CD4-positive, alpha-beta memory T cell (primary cell): Measurements from ENCODE around the gene SH3BGRL2. TPM values are rescaled to one million over a fixed set of nuclear protein-coding genes. Genes with fewer than 3 reads are reported as not detected.

ENCODE experiments used
- CTCF ChIA-PET: fragments of 350-600 bp; sonication (Branson Sonifier 250); formaldehyde crosslinking; loops from one replicate; lab custom pipeline; 2021; ENCODE audit warnings: inconsistent platforms; ENCODE audit not compliant: partially characterized antibody; lab: Charles Lee
- POLR2A ChIA-PET: fragments of 350-600 bp; sonication (Branson Sonifier 250); formaldehyde crosslinking; loops from one replicate; lab custom pipeline; 2021; ENCODE audit not compliant: partially characterized antibody; lab: Charles Lee
- DNase-seq, 5 donors: peaks; one replicate each; pipeline versions ENCODE4 v3.0.0 to v3.0.0-alpha.2; 2020 to 2022; ENCODE audit warnings: mixed read lengths in 1 of 5
- H3K27ac ChIP-seq: one replicate; pipeline ENCODE4 v1.7.0; 2013; ENCODE audit warnings: low read depth, low read length
- H3K27me3 ChIP-seq: 2 replicates; pipeline ENCODE4 v1.7.0; 2013; ENCODE audit warnings: mild to moderate bottlenecking, low read length, moderate library complexity; ENCODE audit not compliant: insufficient read depth
- H3K36me3 ChIP-seq: 2 replicates; pipeline ENCODE4 v1.7.0; 2013; ENCODE audit warnings: mild to moderate bottlenecking, low read length, moderate library complexity; ENCODE audit not compliant: insufficient read depth
- H3K4me1 ChIP-seq: 2 replicates; pipeline ENCODE4 v1.7.0; 2013; ENCODE audit warnings: mild to moderate bottlenecking, low read length, moderate library complexity; ENCODE audit not compliant: insufficient read depth
- H3K4me3 ChIP-seq, 2 donors: one replicate each; pipeline ENCODE4 v1.7.0; 2013; ENCODE audit warnings: low read length in 2 of 2, mild to moderate bottlenecking in 1 of 2
- H3K9me3 ChIP-seq, 2 donors: one replicate each; pipeline ENCODE4 v1.7.0; 2013; ENCODE audit warnings: low read length in 2 of 2, control low read depth in 1 of 2; ENCODE audit not compliant: control insufficient read depth in 1 of 2
- H3K27ac Mint-ChIP-seq, 7 donors: one replicate each; pipeline ENCODE4 v1.8.0; 2020 to 2021; ENCODE audit warnings: mixed read lengths in 7 of 7, mild to moderate bottlenecking in 6 of 7, inconsistent platforms in 3 of 7, moderate library complexity in 3 of 7
- H3K27me3 Mint-ChIP-seq, 2 donors: one replicate each; pipeline ENCODE4 v1.8.0; 2020 to 2021; ENCODE audit warnings: mixed read lengths in 2 of 2
- H3K36me3 Mint-ChIP-seq, 2 donors: one replicate each; pipeline ENCODE4 v1.8.0; 2020 to 2021; ENCODE audit warnings: mixed read lengths in 2 of 2, inconsistent platforms in 1 of 2, mild to moderate bottlenecking in 1 of 2
- H3K4me1 Mint-ChIP-seq, 4 donors: one replicate each; pipeline ENCODE4 v1.8.0; 2020 to 2021; ENCODE audit warnings: mixed read lengths in 4 of 4, mild to moderate bottlenecking in 1 of 4
- H3K4me3 Mint-ChIP-seq, 8 donors: one replicate each; pipeline ENCODE4 v1.8.0; 2020 to 2021; ENCODE audit warnings: mixed read lengths in 8 of 8, mild to moderate bottlenecking in 7 of 8, moderate library complexity in 6 of 8, inconsistent platforms in 3 of 8
- H3K9me3 Mint-ChIP-seq, 8 donors: one replicate each; pipeline ENCODE4 v1.8.0; 2020 to 2021; ENCODE audit warnings: mixed read lengths in 8 of 8, mild to moderate bottlenecking in 5 of 8, inconsistent platforms in 3 of 8, moderate library complexity in 1 of 8
- intact Hi-C: fragments of 100-400 bp; cut with micrococcal nuclease; formaldehyde crosslinking; loops from one replicate; pipeline ENCODE4 v1.15.1; 2023
- polyA plus RNA-seq, 2 donors: library from polyadenylated mRNA; unstranded; fragments of 300-500 nt; fragmentation: Illumina TruSeq; gene quantifications; one replicate each; pipeline ENCODE4 v1.2.3, GENCODE V29; 2021
- total RNA-seq, 2 experiments: library from RNA; stranded (reverse); gene quantifications; one replicate each; pipeline ENCODE4 v1.2.3, GENCODE V29; 2021

The SH3BGRL2 gene
- total and polyA plus RNA-seq, 4 experiments from 2014 or later, result 0.07 to 0.50 (median 0.28) TPM

DNA sequence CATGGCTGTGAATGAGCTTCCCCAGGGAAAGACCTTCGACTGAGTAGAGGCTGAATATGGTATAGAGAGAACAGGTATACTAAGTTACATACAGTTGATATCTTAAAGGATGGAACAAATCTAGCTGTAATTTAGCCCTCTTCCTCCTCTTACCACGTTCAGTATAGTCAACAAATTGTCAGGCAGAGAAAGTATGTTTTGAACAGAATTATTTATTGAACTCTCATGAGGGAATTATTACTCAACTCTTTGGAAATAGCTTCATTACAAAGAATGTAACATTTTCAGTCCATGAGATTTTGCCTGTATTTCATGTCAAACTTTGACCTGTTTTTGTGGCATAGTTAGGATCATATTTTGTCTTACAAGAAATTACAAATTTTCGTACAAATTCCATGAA lies 63.0 kb downstream of the SH3BGRL2 start:
- Histone ChIP-seq H3K4me1 (no peaks in the 10 kb centered on the region), H3K36me3 (no peaks in the 10 kb centered on the region), H3K27ac (no peak overlapping the region), H3K4me3 (no peak overlapping the region), H3K9me3 (no peaks in the 10 kb centered on the region), H3K27me3 (no peaks in the 10 kb centered on the region)
- DNase-seq, result no peak
- Mint-ChIP-seq H3K27ac (no peak overlapping the region), H3K4me1 (no peaks in the 10 kb centered on the region), H3K4me3 (no peak overlapping the region), H3K36me3 (no peaks in the 10 kb centered on the region), H3K27me3 (peaks cover 0 to 2% of the 10 kb centered on the region in 2 donors), H3K9me3 (peaks cover 0 to 4% (median 0%) of the 10 kb centered on the region in 8 donors)
- CTCF ChIA-PET, result interaction anchor here (0.8 kb wide), 1 partner anchor 123 kb away, joined by 3 read pairs; no protein-coding TSS in a partner anchor
- intact Hi-C loops, result no loop called here
- POLR2A ChIA-PET, result no interaction called here

DNA sequence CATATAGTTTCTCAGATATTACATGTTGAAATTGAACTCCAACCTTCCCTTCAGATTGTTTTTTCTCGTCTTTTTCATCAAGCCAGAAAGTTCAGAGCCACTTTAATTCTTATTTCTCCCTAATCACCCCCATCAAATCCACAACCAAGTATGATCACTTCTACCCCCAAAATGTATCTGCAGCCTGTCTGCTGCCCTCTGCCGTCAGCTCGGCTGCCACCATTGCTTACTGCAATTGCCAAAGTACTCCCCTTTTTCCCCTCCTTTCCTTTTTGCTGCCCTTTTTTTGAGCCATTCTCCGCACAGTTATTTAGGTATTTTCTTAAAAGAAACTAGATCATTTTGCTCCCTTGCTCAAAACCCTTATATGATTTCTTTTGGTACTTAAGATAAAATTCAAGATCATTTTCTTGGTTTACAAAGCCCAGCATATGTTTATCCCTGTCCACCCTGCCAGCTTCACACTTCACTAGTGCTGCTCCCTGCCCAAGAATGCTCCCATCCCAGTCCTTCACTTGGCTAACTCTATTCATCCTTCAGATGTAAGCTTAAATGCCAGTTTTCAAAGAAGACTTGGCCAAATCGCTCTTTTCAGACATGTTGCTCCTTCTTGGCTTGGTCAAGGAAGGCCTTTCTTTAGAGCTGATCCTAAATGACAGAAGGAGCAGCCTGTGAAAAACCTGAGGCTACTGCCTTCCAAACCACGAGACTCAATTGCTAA lies 63.7 kb downstream of the SH3BGRL2 start:
- Mint-ChIP-seq H3K27ac (no peak overlapping the region), H3K4me3 (no peak overlapping the region), H3K27me3 (peaks cover 1 to 2% of the 10 kb centered on the region in 2 donors), H3K4me1 (no peaks in the 10 kb centered on the region), H3K9me3 (peaks cover 0 to 4% (median 0%) of the 10 kb centered on the region in 8 donors), H3K36me3 (no peaks in the 10 kb centered on the region)
- Histone ChIP-seq H3K27me3 (no peaks in the 10 kb centered on the region), H3K27ac (no peak overlapping the region), H3K9me3 (no peaks in the 10 kb centered on the region), H3K36me3 (no peaks in the 10 kb centered on the region), H3K4me3 (no peak overlapping the region), H3K4me1 (no peaks in the 10 kb centered on the region)
- DNase-seq, result no peak
- ChIA-PET CTCF (no interaction called here), POLR2A (no interaction called here)
- intact Hi-C loops, result no loop called here

DNA sequence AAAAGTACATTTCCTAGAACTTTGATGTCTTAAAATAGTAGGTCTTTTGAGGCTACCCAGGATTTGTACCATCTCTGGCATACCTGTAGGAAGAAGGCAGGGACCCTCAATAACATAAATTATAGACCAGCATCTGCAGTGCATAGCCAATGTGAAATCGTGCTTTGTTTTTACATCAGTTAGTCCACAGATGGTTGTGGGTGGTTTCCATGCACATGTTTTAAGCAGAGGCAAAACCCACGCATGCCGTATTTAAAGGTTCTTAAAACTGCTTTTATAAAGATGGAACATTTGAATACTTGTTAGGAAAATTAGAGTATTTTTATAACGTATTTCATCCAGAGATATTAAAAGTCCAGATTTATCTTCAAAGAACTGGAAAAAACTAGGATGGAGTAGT lies 66.3 kb downstream of the SH3BGRL2 start:
- no peak overlapping the region for H3K4me3 Mint-ChIP-seq
- Histone ChIP-seq H3K27ac (no peak overlapping the region), H3K9me3 (no peaks in the 10 kb centered on the region), H3K27me3 (no peaks in the 10 kb centered on the region), H3K36me3 (no peaks in the 10 kb centered on the region), H3K4me3 (no peak overlapping the region), H3K4me1 (no peaks in the 10 kb centered on the region)
- peaks cover 2 to 4% of the 10 kb centered on the region in 2 donors for H3K27me3 Mint-ChIP-seq
- no peak for DNase-seq
- H3K36me3 Mint-ChIP-seq, result no peaks in the 10 kb centered on the region
- ChIA-PET CTCF (no interaction called here), POLR2A (no interaction called here)
- H3K4me1 Mint-ChIP-seq, result peaks cover 0 to under 1% (median 0%) of the 10 kb centered on the region in 4 donors
- intact Hi-C loops, result no loop called here
- peaks cover 0 to 4% (median 0%) of the 10 kb centered on the region in 8 donors for H3K9me3 Mint-ChIP-seq
- no peak overlapping the region for H3K27ac Mint-ChIP-seq

DNA sequence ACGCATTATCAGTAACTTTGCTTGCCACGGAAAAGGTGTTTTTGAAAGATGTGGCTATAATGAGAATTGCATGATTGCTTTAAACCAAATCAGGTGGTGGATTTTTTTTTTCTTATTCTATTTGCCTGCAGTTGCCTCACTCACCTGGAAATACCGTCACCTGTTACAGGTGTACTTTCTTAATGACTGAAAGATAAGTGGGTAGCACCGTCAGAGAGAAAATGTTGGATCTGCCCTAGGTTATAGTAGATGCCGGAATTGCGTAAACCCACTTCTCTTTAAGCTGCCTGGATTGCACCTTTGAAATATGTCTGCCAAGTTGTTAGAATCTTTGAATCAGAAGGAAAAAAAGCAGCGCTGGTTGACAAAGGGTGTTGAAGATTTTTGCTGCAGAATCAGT lies 68.5 kb downstream of the SH3BGRL2 start:
- Mint-ChIP-seq H3K4me3 (no peak overlapping the region), H3K36me3 (no peaks in the 10 kb centered on the region), H3K27me3 (peaks cover 4% of the 10 kb centered on the region in 2 donors), H3K27ac (no peak overlapping the region), H3K9me3 (peaks cover 0 to 3% (median 0%) of the 10 kb centered on the region in 8 donors), H3K4me1 (peaks cover 0 to 7% (median 0%) of the 10 kb centered on the region in 4 donors)
- H3K4me1 ChIP-seq, result no peaks in the 10 kb centered on the region
- CTCF ChIA-PET, result no interaction called here
- H3K27me3 ChIP-seq, result no peaks in the 10 kb centered on the region
- no peak overlapping the region for H3K4me3 ChIP-seq
- POLR2A ChIA-PET, result no interaction called here
- no peak overlapping the region for H3K27ac ChIP-seq
- H3K36me3 ChIP-seq, result no peaks in the 10 kb centered on the region
- intact Hi-C loops, result no loop called here
- H3K9me3 ChIP-seq, result no peaks in the 10 kb centered on the region
- no peak for DNase-seq

DNA sequence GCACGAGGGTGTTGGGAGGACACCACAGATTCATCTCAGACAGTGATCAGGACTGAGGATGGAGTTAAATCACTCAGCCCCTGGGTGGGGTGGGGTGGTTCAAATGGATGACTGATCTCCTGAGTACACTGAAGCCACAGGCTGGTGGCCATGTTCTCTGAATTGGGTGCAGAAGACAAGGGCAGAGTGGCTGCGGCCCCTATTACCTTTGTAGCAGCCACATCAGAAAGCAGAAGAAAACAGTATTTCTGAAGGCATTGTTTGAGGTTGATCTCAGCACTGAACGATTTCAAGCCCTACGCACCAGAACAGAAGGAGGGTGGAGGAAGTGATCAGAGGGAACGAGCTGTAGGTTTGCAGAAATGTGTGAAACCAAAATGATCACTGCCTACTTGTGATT lies 71.6 kb downstream of the SH3BGRL2 start:
- Mint-ChIP-seq H3K4me1 (peaks cover 0 to 7% (median 0%) of the 10 kb centered on the region in 4 donors), H3K4me3 (peak overlapping the region in 2 of 8 donors; percentile 48 to 75), H3K9me3 (no peaks in the 10 kb centered on the region), H3K27me3 (peaks cover 5 to 6% of the 10 kb centered on the region in 2 donors), H3K27ac (peak overlapping the region in 2 of 7 donors; percentile 24 to 70), H3K36me3 (no peaks in the 10 kb centered on the region)
- no peak overlapping the region for H3K4me3 ChIP-seq
- no peaks in the 10 kb centered on the region for H3K27me3 ChIP-seq
- no peak overlapping the region for H3K27ac ChIP-seq
- H3K9me3 ChIP-seq, result no peaks in the 10 kb centered on the region
- peak in 1 of 5 donors; percentile 15 for DNase-seq
- POLR2A ChIA-PET, result no interaction called here
- intact Hi-C loops, result no loop called here
- no peaks in the 10 kb centered on the region for H3K36me3 ChIP-seq
- CTCF ChIA-PET, result no interaction called here
- no peaks in the 10 kb centered on the region for H3K4me1 ChIP-seq

DNA sequence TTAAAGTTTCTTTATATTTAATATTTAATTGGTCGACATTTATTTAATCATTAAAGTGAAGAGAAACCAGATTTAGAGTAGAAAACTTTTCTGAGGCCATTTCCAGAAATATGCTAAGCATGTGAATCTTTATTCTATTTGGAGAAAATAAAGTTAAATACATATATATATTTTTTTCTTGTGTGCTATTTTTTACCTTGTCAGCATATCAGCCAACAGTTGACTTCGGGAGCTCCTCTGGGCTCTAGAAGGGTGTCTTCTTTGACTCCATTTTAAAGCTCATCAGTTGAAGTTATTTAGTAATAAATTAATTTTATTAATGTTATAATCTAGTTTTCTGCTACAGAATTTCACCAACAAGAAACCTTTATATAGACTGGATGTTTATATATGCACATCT lies 73.1 kb downstream of the SH3BGRL2 start:
- Mint-ChIP-seq H3K27me3 (peaks cover 5 to 7% of the 10 kb centered on the region in 2 donors), H3K27ac (no peak overlapping the region), H3K4me1 (peaks cover 0 to 7% (median 0%) of the 10 kb centered on the region in 4 donors), H3K4me3 (no peak overlapping the region), H3K9me3 (no peaks in the 10 kb centered on the region), H3K36me3 (no peaks in the 10 kb centered on the region)
- Histone ChIP-seq H3K27me3 (no peaks in the 10 kb centered on the region), H3K9me3 (no peaks in the 10 kb centered on the region), H3K27ac (no peak overlapping the region), H3K4me1 (no peaks in the 10 kb centered on the region), H3K36me3 (no peaks in the 10 kb centered on the region), H3K4me3 (no peak overlapping the region)
- intact Hi-C loops, result no loop called here
- DNase-seq, result no peak
- POLR2A ChIA-PET, result no interaction called here
- CTCF ChIA-PET, result no interaction called here

DNA sequence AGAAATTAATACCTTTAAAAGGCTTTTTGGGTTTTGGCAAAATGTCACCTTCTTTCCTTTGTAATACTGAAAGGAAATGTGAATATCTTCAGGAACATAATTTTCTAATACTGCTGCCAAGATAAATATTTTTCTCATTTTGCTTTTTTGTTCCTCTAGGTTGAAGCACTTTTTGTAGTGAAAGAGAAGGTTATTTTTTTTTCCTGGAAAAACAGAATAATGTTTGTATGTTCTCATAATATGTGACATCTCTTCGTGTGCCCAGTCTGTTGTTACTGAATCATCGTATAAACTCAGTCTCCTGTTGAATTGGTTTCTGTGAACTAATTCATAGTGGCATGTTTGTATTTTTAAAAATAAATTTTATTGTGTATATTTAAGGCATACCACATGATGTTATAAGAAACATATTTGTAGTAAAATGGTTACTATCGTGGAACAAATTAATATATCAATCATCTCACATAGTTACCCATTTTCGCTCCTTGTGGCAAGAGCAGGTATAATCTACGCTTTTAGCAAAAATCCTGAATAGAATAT lies 74.4 kb downstream of the SH3BGRL2 start:
- no peak for DNase-seq
- H3K36me3 ChIP-seq, result no peaks in the 10 kb centered on the region
- CTCF ChIA-PET, result no interaction called here
- H3K4me3 ChIP-seq, result no peak overlapping the region
- intact Hi-C loops, result no loop called here
- no peaks in the 10 kb centered on the region for H3K27me3 ChIP-seq
- no peaks in the 10 kb centered on the region for H3K36me3 Mint-ChIP-seq
- no peak overlapping the region for H3K4me3 Mint-ChIP-seq
- no peaks in the 10 kb centered on the region for H3K9me3 ChIP-seq
- POLR2A ChIA-PET, result no interaction called here
- peaks cover 5% of the 10 kb centered on the region in 2 donors for H3K27me3 Mint-ChIP-seq
- H3K4me1 Mint-ChIP-seq, result peaks cover 0 to 7% (median 0%) of the 10 kb centered on the region in 4 donors
- H3K27ac ChIP-seq, result no peak overlapping the region
- H3K9me3 Mint-ChIP-seq, result no peaks in the 10 kb centered on the region
- no peaks in the 10 kb centered on the region for H3K4me1 ChIP-seq
- no peak overlapping the region for H3K27ac Mint-ChIP-seq
